ENCODE results near the gene TMEM120A. TPM values are rescaled to one million over a fixed set of nuclear protein-coding genes. Genes with fewer than 3 reads are reported as not detected.
"Not testable (repeated sequence)": the region's sequence is repeated elsewhere in the genome, so short reads cannot be mapped to it uniquely, and the experiment has no call there.

TMEM120A gene
- 61.0 TPM for polyA plus RNA-seq
- long read RNA-seq, donor 1, transcript TMEM120A-214 (12 exons, 1,456 nt), result major isoform, 7 of 12 reads
- long read RNA-seq, donor 1, partial matches to known transcripts, result 0 of 12 reads
- long read RNA-seq, donor 1, other reads (novel, unspliced or antisense), result 0 of 12 reads
- long read RNA-seq, donor 2, transcript TMEM120A-214 (12 exons, 1,456 nt), result major isoform, 22 of 27 reads
- long read RNA-seq, donor 2, partial matches to known transcripts, result 0 of 27 reads
- long read RNA-seq, donor 2, other reads (novel, unspliced or antisense), result 0 of 27 reads
- long read RNA-seq, donor 3, transcript TMEM120A-214 (12 exons, 1,456 nt), result major isoform, 41 of 48 reads
- long read RNA-seq, donor 3, partial matches to known transcripts, result 5 of 48 reads
- long read RNA-seq, donor 3, other reads (novel, unspliced or antisense), result 0 of 48 reads
- long read RNA-seq, donor 4, result 0 reads
- long read RNA-seq, donor 5, transcript TMEM120A-214 (12 exons, 1,456 nt), result major isoform, 9 of 10 reads
- long read RNA-seq, donor 5, partial matches to known transcripts, result 0 of 10 reads
- long read RNA-seq, donor 5, other reads (novel, unspliced or antisense), result 0 of 10 reads
- long read RNA-seq, donor 6, transcript TMEM120A-214 (12 exons, 1,456 nt), result major isoform, 24 of 33 reads
- long read RNA-seq, donor 6, partial matches to known transcripts, result 8 of 33 reads
- long read RNA-seq, donor 6, other reads (novel, unspliced or antisense), result 0 of 33 reads
- long read RNA-seq, donor 7, transcript TMEM120A-214 (12 exons, 1,456 nt), result major isoform, 5 of 12 reads
- long read RNA-seq, donor 7, partial matches to known transcripts, result 5 of 12 reads
- long read RNA-seq, donor 7, other reads (novel, unspliced or antisense), result 0 of 12 reads
- long read RNA-seq, donor 8, transcript TMEM120A-203 (12 exons, 1,161 nt), result minor isoform, 6 of 40 reads
- long read RNA-seq, donor 8, transcript TMEM120A-214 (12 exons, 1,456 nt), result major isoform, 31 of 40 reads
- long read RNA-seq, donor 8, partial matches to known transcripts, result 0 of 40 reads
- long read RNA-seq, donor 8, other reads (novel, unspliced or antisense), result 0 of 40 reads
- long read RNA-seq, donor 9, transcript TMEM120A-214 (12 exons, 1,456 nt), result major isoform, 30 of 40 reads
- long read RNA-seq, donor 9, partial matches to known transcripts, result 7 of 40 reads
- long read RNA-seq, donor 9, other reads (novel, unspliced or antisense), result 0 of 40 reads
- long read RNA-seq, donor 10, transcript TMEM120A-214 (12 exons, 1,456 nt), result major isoform, 32 of 42 reads
- long read RNA-seq, donor 10, partial matches to known transcripts, result 6 of 42 reads
- long read RNA-seq, donor 10, other reads (novel, unspliced or antisense), result 0 of 42 reads
- long read RNA-seq, donor 11, transcript TMEM120A-214 (12 exons, 1,456 nt), result major isoform, 19 of 21 reads
- long read RNA-seq, donor 11, partial matches to known transcripts, result 0 of 21 reads
- long read RNA-seq, donor 11, other reads (novel, unspliced or antisense), result 0 of 21 reads

GRCh38 chr7:75994388-75995051 is at the start of gene TMEM120A:
TMEM120A (minus strand) TSS chr7:75994595; CDS start chr7:75994570, 25 bp downstream.
- Histone ChIP-seq H3K27me3 (ENCODE audit: control insufficient read depth, insufficient read depth, low read length) (no peaks in the 10 kb centered on the region), H3K9me3 (ENCODE audit: control insufficient read depth, low read depth, low read length) (no peaks in the 10 kb centered on the region), H3K4me1 (ENCODE audit: control insufficient read depth, insufficient read depth, low read length) (peaks cover 16% of the 10 kb centered on the region), H3K4me3 (ENCODE audit: low read length) (peak within 1 kb of the TSS; percentile 96), H3K27ac (ENCODE audit: low read length) (peak within 1 kb of the TSS; percentile 74), H3K36me3 (ENCODE audit: control insufficient read depth, insufficient read depth, low read length) (peaks cover 23% of the 10 kb centered on the region)
- DNase-seq, result peak; percentile 89 to 91
- WGBS (ENCODE audit: insufficient coverage, low lambda C conversion rate), result no CpG with 5 or more reads among the region's 51 CpGs

DNA sequence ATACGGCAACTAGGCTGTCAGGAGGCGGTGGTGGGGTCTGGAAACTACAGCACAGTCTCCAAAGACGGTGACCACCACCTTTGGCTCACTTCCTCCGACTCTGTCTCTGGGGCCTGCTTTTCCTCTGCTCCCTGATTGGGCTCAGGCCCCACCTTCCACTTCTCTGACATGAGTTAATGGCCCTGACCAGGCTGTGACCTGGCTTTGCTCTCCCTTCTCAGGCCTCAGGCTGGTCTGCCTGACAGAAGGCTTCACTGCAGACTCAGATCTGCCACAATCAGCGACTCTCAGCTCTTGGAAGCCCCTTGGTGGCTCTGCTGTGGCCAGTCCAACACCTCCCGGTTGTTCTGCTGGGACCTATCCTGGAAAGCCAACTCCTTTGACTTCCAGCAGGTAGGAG is 45.7 kb upstream of the TMEM120A start:
- H3K27ac ChIP-seq (ENCODE audit: low read length), result no peak overlapping the region
- no peaks in the 10 kb centered on the region for H3K4me1 ChIP-seq (ENCODE audit: control insufficient read depth, insufficient read depth, low read length)
- WGBS (ENCODE audit: insufficient coverage, low lambda C conversion rate), result no CpG with 5 or more reads among the region's 6 CpGs
- H3K9me3 ChIP-seq (ENCODE audit: control insufficient read depth, low read depth, low read length), result no peaks in the 10 kb centered on the region
- H3K4me3 ChIP-seq (ENCODE audit: low read length), result no peak overlapping the region
- DNase-seq, result no peak
- no peaks in the 10 kb centered on the region for H3K27me3 ChIP-seq (ENCODE audit: control insufficient read depth, insufficient read depth, low read length)
- H3K36me3 ChIP-seq (ENCODE audit: control insufficient read depth, insufficient read depth, low read length), result peaks cover 15% of the 10 kb centered on the region

- DNase-seq, result no peak
- peaks cover 8% of the 10 kb centered on the region for H3K36me3 ChIP-seq (ENCODE audit: control insufficient read depth, insufficient read depth, low read length)
- H3K4me1 ChIP-seq (ENCODE audit: control insufficient read depth, insufficient read depth, low read length), result no peaks in the 10 kb centered on the region
- no peak overlapping the region for H3K4me3 ChIP-seq (ENCODE audit: low read length)
- no peak overlapping the region for H3K27ac ChIP-seq (ENCODE audit: low read length)
- no CpG with 5 or more reads among the region's 5 CpGs for WGBS (ENCODE audit: insufficient coverage, low lambda C conversion rate)
- H3K27me3 ChIP-seq (ENCODE audit: control insufficient read depth, insufficient read depth, low read length), result no peaks in the 10 kb centered on the region
- no peaks in the 10 kb centered on the region for H3K9me3 ChIP-seq (ENCODE audit: control insufficient read depth, low read depth, low read length)
These were observed 42.9 kb upstream of the TMEM120A start for GRCh38 chr7:76037310-76037709.

- Histone ChIP-seq H3K27me3 (ENCODE audit: control insufficient read depth, insufficient read depth, low read length) (no peaks in the 10 kb centered on the region), H3K27ac (ENCODE audit: low read length) (no peak overlapping the region), H3K4me3 (ENCODE audit: low read length) (no peak overlapping the region), H3K36me3 (ENCODE audit: control insufficient read depth, insufficient read depth, low read length) (peaks cover 11% of the 10 kb centered on the region), H3K9me3 (ENCODE audit: control insufficient read depth, low read depth, low read length) (no peaks in the 10 kb centered on the region), H3K4me1 (ENCODE audit: control insufficient read depth, insufficient read depth, low read length) (no peaks in the 10 kb centered on the region)
- no peak for DNase-seq
- WGBS (ENCODE audit: insufficient coverage, low lambda C conversion rate), result no CpG with 5 or more reads among the region's 1 CpG
These were observed 37.6 kb upstream of the TMEM120A start for GRCh38 chr7:76031964-76032363.

DNA sequence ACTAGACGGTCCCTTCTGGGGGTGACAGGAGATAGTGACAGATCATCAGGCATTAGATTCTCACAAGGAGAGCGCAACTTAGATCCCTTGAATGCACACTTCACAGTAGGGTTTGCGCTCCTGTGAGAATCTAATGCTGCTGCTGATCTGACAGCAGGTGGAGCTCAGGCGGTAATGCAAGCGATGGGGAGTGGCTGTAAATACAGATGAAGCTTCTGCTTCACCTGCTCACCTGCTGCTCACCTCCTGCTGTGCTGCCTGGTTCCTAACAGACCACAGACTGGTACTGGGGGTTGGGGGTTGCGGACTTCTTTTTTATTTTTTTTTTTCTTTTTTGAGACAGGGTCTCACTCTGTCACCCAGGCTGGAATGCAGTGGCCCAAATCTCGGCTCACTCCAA is 35.3 kb upstream of the TMEM120A start:
- H3K27ac ChIP-seq (ENCODE audit: low read length); H3K9me3 ChIP-seq (ENCODE audit: control insufficient read depth, low read depth, low read length); H3K4me1 ChIP-seq (ENCODE audit: control insufficient read depth, insufficient read depth, low read length); DNase-seq; H3K4me3 ChIP-seq (ENCODE audit: low read length); H3K27me3 ChIP-seq (ENCODE audit: control insufficient read depth, insufficient read depth, low read length): not testable (repeated sequence)
- WGBS (ENCODE audit: insufficient coverage, low lambda C conversion rate), result no CpG with 5 or more reads among the region's 7 CpGs
- peaks cover 19% of the 10 kb centered on the region for H3K36me3 ChIP-seq (ENCODE audit: control insufficient read depth, insufficient read depth, low read length)

GRCh38 chr7:76023002-76023401 is 28.6 kb upstream of the TMEM120A start:
- Histone ChIP-seq H3K4me3 (ENCODE audit: low read length) (no peak overlapping the region), H3K36me3 (ENCODE audit: control insufficient read depth, insufficient read depth, low read length) (peaks cover 56% of the 10 kb centered on the region), H3K27me3 (ENCODE audit: control insufficient read depth, insufficient read depth, low read length) (no peaks in the 10 kb centered on the region), H3K27ac (ENCODE audit: low read length) (no peak overlapping the region), H3K4me1 (ENCODE audit: control insufficient read depth, insufficient read depth, low read length) (no peaks in the 10 kb centered on the region), H3K9me3 (ENCODE audit: control insufficient read depth, low read depth, low read length) (no peaks in the 10 kb centered on the region)
- WGBS (ENCODE audit: insufficient coverage, low lambda C conversion rate), result 24% methylated on average over 2 of the region's 4 CpGs
- DNase-seq, result no peak

DNA sequence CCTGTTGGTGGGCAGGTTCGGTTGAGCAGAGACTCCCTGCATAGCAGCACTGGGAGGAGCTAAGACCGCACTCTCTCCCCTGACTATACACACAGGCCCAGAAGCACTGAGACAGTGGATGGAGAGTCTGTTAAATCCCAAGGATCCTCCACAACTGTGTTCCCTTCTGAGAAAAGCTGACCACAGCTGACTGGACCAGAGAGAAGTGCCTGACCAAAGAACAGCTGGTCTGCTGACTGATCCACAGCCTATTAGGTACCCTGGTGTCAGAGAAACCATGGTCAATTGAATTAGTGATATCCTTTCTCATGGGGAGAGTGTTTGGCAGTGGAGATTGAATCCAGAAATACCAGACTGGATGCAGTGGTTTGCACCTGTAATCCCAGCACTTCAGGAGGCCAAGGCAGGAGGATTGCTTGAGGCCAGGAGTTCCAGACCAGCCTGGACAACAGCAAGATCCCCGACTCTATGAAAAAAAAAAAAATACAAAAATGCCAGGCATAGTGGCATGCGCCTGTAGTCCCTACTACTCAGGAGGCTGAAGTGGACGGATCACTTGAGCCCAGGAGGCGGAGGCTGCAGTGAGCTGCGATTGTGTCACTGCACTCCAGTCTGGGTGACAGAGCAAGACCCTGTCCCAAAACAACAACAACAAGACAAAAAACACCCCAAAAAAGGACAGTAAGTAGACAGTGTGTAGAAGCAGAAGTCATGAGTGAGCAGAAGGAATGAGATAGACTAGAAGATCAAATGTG is 27.8 kb upstream of the TMEM120A start:
- Histone ChIP-seq H3K27me3 (ENCODE audit: control insufficient read depth, insufficient read depth, low read length) (no peaks in the 10 kb centered on the region), H3K4me1 (ENCODE audit: control insufficient read depth, insufficient read depth, low read length) (no peaks in the 10 kb centered on the region), H3K4me3 (ENCODE audit: low read length) (no peak overlapping the region), H3K36me3 (ENCODE audit: control insufficient read depth, insufficient read depth, low read length) (peaks cover 56% of the 10 kb centered on the region), H3K27ac (ENCODE audit: low read length) (no peak overlapping the region), H3K9me3 (ENCODE audit: control insufficient read depth, low read depth, low read length) (no peaks in the 10 kb centered on the region)
- WGBS (ENCODE audit: insufficient coverage, low lambda C conversion rate), result no CpG with 5 or more reads among the region's 7 CpGs
- DNase-seq, result no peak

DNA sequence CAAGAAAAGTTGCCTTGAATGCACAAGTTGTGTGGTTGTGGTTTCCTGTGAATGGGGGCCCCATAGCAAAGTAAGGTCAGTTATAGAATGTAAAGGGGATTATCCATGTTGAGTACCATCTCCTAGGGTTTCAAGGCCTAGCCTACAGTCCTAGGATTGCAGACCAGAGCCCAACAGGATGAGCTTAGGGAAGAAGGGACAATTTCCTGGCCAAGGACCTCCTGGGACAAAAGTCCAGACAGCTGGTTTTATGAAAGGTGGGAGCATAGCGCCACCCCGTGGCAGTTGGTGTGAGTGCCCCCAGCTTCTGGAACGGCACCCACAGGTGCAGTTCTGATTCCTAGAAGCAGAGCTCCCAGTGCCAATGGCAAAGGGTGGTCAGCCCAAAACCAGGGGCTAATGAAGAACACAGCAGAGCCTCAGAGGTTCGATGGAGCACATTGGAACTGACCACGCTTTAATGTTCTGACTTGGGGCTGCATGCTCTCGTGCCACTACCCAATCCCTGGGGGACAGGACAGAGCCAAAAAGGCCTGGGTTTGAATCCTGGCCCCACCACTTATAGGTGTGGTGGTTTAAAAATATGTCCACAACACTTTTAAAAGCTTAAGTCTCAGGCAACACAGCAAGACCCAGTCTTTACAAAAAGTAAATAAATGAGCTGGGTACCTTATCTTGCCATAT is 25.8 kb upstream of the TMEM120A start:
- no peak overlapping the region for H3K27ac ChIP-seq (ENCODE audit: low read length)
- peak; percentile 54 to 61 for DNase-seq
- H3K9me3 ChIP-seq (ENCODE audit: control insufficient read depth, low read depth, low read length), result no peaks in the 10 kb centered on the region
- H3K27me3 ChIP-seq (ENCODE audit: control insufficient read depth, insufficient read depth, low read length), result no peaks in the 10 kb centered on the region
- no peak overlapping the region for H3K4me3 ChIP-seq (ENCODE audit: low read length)
- H3K4me1 ChIP-seq (ENCODE audit: control insufficient read depth, insufficient read depth, low read length), result no peaks in the 10 kb centered on the region
- H3K36me3 ChIP-seq (ENCODE audit: control insufficient read depth, insufficient read depth, low read length), result peaks cover 52% of the 10 kb centered on the region
- no CpG with 5 or more reads among the region's 6 CpGs for WGBS (ENCODE audit: insufficient coverage, low lambda C conversion rate)

DNA sequence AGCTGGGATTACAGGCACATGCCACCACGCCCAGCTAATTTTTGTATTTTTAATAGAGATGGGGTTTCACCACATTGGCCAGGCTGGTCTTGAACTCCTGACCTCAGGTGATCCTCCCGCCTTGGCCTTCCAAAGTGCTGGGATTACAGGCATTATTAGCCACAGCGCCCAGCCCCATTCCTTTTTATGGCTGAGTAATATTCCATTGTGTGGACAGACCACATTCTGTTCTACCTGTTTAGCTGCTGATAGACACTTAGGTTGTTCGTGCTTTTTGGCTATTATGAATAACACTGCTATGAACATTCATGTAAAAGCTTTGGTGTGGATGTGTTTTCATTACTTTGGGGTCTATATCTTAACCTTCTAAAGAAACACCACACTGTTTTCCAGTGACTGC is 24.1 kb upstream of the TMEM120A start:
- not testable (repeated sequence) for H3K27me3 ChIP-seq (ENCODE audit: control insufficient read depth, insufficient read depth, low read length); DNase-seq; H3K9me3 ChIP-seq (ENCODE audit: control insufficient read depth, low read depth, low read length); H3K27ac ChIP-seq (ENCODE audit: low read length); H3K4me3 ChIP-seq (ENCODE audit: low read length); H3K4me1 ChIP-seq (ENCODE audit: control insufficient read depth, insufficient read depth, low read length)
- peaks cover 48% of the 10 kb centered on the region for H3K36me3 ChIP-seq (ENCODE audit: control insufficient read depth, insufficient read depth, low read length)
- WGBS (ENCODE audit: insufficient coverage, low lambda C conversion rate), result no CpG with 5 or more reads among the region's 4 CpGs
